GM19099 (cell line): Measurements from ENCODE around the gene CDK18.

Source experiments
- POLR2A ChIP-seq: IDR thresholded peaks from 3 replicates; pipeline ENCODE4 v1.6.1; 2011; ENCODE audit warnings: low read depth; ENCODE audit not compliant: insufficient read length; ENCODE audit errors: extremely low read depth

The CDK18 gene

DNA sequence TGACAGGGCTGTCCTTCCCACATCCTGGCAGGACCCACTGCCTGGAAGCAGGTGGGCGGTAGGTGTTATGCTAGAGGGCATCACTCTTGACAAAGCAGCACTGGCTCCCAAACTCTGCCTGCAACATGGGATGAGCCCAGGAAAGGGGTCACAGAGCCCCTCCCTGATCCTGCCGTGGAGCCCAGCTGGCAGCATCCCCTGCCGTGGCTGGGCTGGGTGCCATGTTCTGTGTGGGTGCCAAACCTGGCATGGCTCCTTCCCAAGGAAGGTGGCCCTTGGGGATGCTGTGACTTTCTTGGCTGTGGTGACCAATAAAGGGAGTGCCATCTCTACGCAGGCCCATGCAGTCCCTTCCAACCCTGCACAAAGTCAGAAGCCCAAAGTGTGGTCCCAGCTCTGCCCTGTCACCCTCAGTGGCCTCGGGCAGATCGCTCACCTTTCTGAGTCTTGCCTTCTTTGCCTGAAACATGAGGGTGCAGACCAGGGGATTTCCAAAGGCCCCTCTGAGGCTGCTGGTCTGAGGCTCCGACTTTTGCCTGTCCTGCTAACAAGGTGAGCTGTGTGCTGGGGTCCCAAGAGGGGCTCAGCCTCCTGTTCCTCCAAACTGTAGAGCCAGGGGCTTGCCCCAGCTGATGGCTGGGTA lies 6.0 kb downstream of the CDK18 start:
- TF ChIP-seq POLR2A = no peak

DNA sequence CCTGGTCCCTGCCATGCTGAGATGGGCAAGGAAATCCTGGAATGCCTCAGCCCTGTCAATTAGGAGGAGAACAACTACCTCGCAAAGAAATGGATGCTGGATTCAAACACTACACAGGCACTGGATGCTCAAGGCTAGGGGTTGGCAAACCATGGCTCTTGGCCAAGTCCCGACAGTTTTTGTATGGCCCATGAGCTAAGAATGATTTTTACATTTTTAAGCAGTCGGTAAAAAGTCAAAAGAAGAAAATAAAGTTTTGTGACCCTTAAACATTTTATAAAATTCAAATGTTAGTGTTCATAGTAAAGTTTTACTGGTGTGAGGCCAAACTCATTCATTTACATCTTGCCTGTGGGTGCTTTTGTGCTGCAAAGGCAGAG lies 6.5 kb downstream of the CDK18 start:
- TF ChIP-seq POLR2A = no peak

DNA sequence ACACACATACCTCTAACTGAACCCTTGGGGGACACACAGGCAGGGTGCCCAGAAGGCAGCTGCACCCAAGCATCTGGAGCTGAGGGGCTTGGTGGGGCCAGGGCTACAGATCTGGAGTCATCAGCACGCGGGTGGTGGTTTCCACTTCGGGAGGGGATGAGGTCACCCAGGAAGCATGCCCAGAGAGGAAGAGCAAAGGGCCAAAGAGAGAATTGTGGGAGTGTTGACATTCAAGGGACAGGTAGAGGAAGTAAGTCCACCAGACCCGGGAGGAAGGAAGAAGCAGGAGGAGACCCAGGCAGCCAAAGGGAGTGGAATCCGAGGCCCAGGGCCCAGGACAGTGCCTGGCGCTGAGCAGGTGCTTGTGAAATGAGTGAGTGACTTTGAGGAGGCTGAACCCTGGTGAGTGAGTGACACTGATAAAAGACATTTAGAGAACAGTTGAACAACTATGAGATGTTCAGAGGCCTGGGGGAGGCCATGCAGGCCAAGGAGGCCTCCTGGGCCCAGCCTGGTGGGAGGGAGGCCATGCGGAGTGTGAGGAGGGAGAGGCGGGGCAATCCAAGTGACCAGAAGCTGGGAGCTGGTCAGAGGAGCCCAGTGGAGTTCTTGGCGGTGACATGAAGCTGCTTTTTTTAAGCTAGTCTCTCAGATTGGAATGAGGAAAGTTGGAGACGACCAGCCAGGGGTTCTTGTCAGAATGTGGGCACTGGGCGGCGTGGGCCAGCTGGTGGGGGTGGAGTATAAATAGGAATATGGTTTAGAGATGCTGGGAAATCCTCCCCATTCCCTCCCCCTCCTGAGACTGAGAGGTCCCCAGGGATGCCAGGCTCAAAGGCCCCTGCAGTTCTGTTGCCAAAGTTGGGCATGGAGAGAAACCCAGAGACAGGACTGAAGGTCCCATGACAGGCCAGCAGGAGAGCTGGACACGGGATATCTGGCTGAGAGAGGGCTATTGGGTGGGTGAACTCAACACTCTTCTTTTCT lies 7.9 kb downstream of the CDK18 start:
- TF ChIP-seq POLR2A = no peak

DNA sequence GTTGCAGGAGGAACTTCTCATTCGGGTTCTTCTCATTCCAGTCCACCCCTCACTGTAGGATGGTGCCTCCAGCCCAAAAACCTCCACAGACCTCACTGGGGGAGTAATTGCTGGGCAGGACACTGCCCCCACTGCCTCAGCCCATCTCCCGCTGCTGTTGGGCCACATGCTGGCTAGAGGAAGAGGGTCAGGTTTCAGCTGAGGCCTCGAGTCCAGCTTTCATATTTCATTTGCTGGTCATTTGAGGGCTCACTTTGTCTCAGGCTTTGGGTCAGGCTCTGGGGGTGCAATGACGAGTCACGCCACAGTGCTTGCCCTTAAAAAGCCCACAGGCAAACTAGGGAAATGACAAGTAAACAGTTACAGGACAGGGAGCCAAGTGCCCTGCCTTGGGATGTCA lies 9.3 kb downstream of the CDK18 start:
- TF ChIP-seq POLR2A = no peak

DNA sequence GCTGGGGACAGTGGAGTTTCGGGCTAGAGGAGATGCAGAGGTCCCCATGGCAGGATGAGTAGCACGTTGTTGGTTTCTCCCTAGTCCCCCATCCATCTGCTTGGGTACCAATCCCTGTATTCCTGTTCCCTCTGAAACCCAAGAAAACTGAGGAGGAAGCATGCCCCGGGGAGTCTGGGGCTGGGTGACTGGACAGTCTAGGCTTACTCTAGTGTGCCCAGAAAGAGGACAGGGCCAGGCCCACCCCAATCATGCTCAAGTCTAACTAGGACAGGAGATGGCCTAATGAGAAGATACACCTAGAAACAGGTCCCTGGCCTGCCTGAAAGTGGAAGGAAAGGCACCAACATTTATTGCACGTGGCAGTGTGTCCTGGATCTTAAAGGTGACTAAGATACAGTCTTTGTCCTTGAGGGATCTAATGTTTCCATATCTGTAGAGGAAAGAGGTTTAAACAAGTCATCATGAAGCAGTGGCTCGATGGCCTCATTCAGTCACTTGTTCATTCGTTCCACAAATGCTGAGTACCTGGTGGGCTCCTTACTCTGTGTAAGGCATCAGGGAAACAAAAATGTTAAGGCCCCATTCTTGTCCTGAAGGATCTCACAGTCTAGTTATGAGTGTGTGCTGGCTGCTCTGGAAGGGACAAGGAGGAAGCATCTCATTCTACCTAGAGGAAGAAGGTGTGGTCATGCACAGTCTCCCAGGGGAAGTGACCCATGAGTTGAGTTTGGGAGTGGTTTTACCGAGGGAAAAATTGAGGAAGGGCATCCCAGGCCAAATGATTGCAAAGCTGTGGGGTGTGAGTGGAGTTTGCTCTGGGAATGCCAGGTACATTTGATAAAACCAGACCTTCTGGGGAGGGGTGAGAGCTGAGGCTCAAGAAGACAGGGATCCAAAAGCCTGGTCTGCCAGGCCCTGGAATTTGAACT lies 10.0 kb downstream of the CDK18 start:
- TF ChIP-seq POLR2A = no peak

DNA sequence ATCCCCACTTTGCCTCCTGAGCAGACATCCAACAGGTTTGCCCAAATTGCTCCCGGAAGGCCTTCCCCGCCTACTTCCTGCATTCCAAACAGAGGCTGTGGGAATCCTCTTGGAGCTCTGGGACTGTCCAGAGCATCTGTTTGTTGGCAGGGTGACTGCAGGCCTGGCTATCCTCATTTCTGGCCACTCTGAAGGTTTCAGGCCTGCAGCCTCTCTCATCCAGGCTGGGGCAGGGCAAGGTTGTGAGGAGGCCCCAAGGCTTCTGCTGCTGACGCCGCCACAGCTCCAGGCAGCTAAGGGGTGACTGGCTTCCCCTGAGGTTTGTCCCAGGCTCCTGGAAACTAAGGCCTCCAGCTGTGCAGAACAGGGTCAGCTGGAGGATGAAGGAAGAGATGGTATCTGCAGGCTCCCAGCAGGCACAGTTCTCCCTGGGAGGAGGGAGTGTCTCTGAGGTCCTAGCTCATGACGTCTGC lies 11.3 kb downstream of the CDK18 start:
- TF ChIP-seq POLR2A = no peak

DNA sequence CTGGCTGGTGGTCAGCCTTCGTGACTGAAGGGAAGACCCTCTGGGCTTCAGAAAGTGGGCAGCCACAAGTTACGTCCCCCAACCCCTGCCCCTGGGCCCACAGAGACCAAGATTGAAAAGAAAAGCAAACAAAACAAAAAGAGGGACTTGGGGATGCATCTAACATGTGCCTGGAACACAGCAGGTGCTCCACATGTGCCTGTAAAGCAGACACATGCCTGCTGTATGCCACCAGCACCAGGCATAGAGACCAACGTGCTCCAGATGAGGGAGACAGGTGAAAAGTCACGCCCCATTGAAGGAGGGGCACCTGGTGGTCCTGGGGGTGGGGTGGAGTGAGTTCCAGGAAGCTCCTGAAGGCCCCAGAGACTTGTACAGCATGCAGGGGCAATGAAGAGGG lies 11.9 kb downstream of the CDK18 start:
- TF ChIP-seq POLR2A = no peak

DNA sequence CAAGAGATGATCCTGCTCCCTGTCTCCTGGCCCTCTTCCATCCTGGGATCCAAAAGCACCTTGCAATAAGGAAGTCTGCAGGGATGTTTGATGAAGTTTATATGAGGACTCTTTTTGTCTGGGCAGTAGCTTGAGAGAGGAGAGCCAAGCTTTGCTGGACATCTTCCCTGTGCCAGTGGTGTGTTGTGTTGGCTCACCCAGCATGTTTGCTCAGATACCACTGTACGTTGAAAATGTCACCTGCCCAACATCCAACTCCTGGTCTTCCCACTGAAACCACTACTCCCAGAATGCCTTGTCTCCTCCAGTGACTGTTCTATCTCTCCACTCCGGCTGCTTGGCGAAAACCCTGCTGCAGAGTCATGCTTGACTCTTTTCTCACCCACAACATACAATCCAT lies 12.8 kb downstream of the CDK18 start:
- TF ChIP-seq POLR2A = no peak

DNA sequence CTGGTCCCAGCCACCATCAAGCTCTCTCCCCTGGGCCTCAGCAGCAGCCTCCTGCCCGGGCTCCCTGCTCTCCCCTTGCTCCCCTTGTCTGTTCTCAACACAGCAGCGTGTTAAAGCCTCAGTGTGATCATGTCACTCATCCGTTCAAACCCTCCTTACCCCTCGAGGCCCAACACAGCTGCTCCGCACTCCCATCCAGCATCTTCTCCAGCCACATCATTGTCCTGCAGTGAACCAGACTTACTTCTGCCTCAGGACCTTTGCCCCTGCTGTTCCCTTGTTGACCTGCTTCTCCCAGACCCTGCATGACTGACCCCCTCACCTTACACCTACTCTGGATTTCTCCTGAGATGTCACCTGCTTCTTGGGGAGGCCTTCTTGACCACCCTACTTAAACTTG lies 13.3 kb downstream of the CDK18 start:
- no peak for TF ChIP-seq POLR2A

DNA sequence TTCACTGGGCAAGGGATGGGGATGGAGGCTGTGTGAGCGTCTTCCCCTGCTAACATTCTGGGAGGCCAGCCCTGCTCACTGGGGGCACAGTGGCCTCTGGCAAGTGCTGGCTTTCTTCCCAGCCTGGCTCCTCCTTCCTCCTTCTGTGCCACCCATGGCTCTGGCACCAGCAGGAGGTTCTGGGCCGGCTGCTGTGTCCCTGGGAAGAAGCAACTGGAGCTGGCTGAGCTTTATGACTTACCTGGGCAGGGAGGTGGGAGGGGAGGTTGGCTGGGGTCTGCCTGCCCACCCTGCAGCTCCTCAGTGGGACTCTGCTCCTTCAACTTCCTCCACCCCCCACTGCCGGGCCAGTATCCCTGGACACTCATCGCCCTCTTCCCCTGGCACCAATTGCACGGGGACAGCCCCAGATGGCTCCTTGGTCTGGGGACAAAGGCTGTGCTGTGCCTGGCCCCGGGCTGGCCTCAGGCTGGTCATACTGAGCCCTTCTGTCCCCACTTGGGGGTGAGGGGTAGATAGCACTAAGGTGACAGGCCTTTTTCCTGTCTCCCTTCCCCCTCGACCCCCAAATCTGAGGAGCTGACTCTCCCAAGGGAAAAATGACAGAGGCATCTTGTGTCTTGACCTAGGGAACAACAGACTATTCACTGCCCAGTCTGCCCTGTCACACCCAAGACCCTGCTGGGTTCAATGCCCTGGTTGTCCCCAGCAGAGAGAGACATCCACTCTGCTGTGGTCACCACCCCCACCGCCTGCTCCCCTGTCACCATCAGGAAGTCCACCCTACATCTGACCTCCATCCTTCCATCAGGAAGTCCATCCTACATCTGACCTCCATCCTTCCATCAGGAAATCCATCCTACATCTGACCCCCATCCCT lies 14.4 kb downstream of the CDK18 start:
- no peak for TF ChIP-seq POLR2A

DNA sequence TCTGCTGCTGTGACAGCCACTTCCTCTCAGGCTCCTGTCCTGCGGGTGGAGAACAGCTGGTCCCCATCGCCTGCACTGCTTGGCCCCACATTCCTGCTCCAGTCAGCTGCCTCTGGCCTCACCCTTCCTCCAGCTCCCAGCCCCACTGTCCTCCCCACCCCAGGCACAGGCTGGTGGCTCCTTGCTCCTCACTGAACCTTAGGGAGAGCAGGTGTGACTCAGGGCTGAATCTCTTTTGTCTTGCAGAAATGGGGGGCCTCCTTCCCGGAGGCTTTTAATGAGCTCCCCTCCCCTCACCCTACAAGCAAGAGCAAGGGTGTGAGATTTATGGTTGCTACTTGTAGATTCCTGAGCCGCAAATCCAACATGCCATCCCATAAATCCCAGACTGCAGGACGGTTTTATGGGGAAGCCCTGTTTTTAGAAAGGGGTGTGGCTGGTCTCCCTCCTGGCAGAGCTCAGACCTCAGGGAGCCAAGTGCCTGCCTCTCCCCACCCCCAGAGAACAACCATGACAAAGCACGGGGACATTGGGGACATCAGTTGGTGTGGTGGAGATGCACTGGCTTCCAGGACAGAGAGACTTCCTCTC lies 15.2 kb downstream of the CDK18 start:
- no peak for TF ChIP-seq POLR2A

DNA sequence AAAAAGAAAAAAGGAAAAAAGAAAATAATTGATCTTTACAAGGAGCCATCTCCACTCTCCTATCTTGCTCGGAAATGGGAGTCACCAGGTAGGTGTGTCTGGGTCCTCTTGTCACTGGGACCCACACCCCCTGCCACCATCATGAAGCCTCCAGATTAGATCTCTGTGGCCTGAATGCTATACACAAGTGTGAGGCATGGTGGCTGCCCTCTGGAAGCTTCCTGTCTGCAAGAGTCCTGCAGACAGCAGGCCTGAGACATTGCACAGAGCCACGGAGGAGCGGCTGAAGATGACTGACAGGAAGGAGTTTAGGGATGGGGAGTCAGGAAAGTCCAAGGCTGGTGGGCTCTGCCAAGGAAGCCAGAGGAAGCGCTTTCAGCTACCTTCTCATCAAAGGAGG lies 16.2 kb downstream of the CDK18 start:
- TF ChIP-seq POLR2A = no peak

DNA sequence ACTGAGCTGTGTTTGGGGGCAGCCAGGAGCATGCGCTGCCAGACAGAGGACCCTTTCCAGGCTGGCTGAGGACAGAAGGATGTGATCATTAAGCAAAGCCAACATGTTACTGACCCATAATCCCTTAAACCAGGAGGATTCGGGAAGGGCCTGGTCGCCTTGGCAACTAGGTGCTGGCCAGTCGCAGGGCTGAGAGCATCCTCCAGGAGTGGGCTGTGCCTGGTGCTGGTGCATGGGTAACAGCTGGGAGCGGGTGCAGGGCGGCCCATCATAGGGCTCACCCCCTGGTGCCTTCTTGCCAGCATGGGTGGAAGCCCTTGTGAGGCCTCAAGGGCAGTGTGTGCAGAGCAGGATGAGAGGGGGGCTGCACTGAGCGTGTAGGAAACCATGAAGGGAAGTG lies 17.2 kb downstream of the CDK18 start:
- no peak for TF ChIP-seq POLR2A

DNA sequence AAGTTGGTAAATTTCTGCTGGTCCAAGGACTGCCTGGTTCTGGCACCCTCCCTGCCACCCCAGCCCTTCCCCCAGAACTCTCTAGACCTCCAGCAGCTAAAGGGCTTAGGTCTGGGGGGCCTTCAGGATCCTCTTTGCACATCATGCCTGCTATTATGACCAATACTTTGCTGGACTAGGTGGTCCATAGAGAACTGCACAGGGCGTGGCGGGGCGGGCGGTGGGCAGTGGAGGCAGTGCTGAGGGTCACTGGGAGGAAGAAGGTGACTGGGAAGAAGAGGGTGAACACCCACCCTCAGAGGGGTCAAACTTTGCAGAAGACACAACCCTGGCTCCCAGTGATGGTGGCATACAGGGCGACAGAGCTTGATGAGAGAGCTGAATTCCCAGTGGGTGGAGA lies 18.2 kb downstream of the CDK18 start:
- TF ChIP-seq POLR2A = no peak
